Small intestine (tissue), 7 donors: ENCODE data around the gene RRAS2. TPM values are rescaled to one million over a fixed set of nuclear protein-coding genes. Genes with fewer than 3 reads are reported as not detected.
"Not testable (repeated sequence)": the region's sequence is repeated elsewhere in the genome, so short reads cannot be mapped to it uniquely, and the experiment has no call there.

Source experiments
- DNase-seq, 2 donors: peaks; one replicate each; pipeline versions ENCODE4 v3.0.0 to v3.0.0-alpha.2; 2013
- FAIRE-seq: peaks from 2 replicates; lab custom pipeline; 2012; peaks lifted over from hg19 to GRCh38; lab: Jason Lieb, UNC
- H3K27ac ChIP-seq, 3 donors: one replicate each; pipeline ENCODE4 v1.5.1; 2013; ENCODE audit warnings: low read length in 2 of 3, mild to moderate bottlenecking in 2 of 3, control low read depth in 1 of 3, inconsistent platforms in 1 of 3, low read depth in 1 of 3, moderate library complexity in 1 of 3
- H3K27me3 ChIP-seq, 3 donors: one replicate each; pipeline ENCODE4 v1.6.1; 2013; ENCODE audit warnings: low read length in 3 of 3, inconsistent platforms in 1 of 3; ENCODE audit not compliant: control insufficient read depth in 3 of 3, insufficient read depth in 3 of 3
- H3K36me3 ChIP-seq, 3 donors: one replicate each; pipeline ENCODE4 v1.6.1; 2013; ENCODE audit warnings: low read length in 3 of 3, inconsistent platforms in 1 of 3, low read depth in 1 of 3, mild to moderate bottlenecking in 1 of 3, moderate library complexity in 1 of 3; ENCODE audit not compliant: control insufficient read depth in 3 of 3, insufficient read depth in 2 of 3
- H3K4me1 ChIP-seq, 3 donors: one replicate each; pipeline ENCODE4 v1.6.1; 2013; ENCODE audit warnings: low read length in 2 of 3, inconsistent platforms in 1 of 3, low read depth in 1 of 3, mild to moderate bottlenecking in 1 of 3, moderate library complexity in 1 of 3; ENCODE audit not compliant: control insufficient read depth in 3 of 3, insufficient read depth in 2 of 3
- H3K4me3 ChIP-seq, 3 donors: one replicate each; pipeline ENCODE4 v1.5.1; 2013; ENCODE audit warnings: low read length in 3 of 3, control low read depth in 1 of 3, inconsistent platforms in 1 of 3, low read depth in 1 of 3, mild to moderate bottlenecking in 1 of 3, moderate library complexity in 1 of 3
- H3K9me3 ChIP-seq, 2 donors: one replicate each; pipeline ENCODE4 v1.6.1; 2013; ENCODE audit warnings: low read depth in 1 of 2, low read length in 1 of 2; ENCODE audit not compliant: control insufficient read depth in 2 of 2, insufficient read depth in 1 of 2
- WGBS, 3 donors: extraction: QIAGEN DNeasy Blood & Tissue Kit; methylation state at CpG; one replicate each; pipeline ENCODE4 v1.1.7; 2013; 5-methylcytosine and 5-hydroxymethylcytosine counted together
- polyA plus RNA-seq, 4 donors: library from polyadenylated mRNA; stranded (reverse) in 3 of 4; unstranded in 1 of 4; fragments of 200-250 nt in 3 of 4; fragments of 120-200 nt in 1 of 4; gene quantifications; one replicate each; pipeline versions ENCODE4 v1.2.1 to v1.2.3, GENCODE V29; 2013
- donor health status: healthy with polysubstance abuse.
- donor health status: control.
- donor health status: control.
- donor health status: Bipolar disorder and iron deficiency.
- donor health status: healthy.

Gene RRAS2
- polyA plus RNA-seq, 4 donors: 16.1 to 64.0 (median 36.3) TPM

DNA sequence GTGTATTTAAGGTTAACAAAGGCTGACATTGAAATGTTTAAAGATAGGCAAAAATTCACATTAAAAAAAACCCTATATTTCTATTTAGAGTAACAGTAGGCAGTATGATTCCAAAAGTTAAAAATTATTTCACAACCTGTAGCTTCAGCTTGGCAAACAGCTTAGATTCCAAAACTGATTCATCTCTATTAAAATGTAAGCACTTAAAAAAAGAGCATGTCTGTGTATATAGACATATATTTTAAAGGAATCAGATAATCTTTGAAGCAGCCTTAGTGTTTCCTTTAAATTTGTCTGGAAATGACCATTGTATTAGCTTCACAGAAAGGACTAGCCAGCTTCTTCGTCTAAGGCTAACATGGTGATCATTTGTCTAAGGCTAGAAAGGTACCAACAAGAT, 80.1 kb downstream of the RRAS2 start:
- WGBS, 3 donors: 90 to 100% methylated on average over 1 of the region's 1 CpG; no CpG with 5 or more reads in 1 of the 3 donors
- H3K27me3 ChIP-seq, DNase-seq, H3K9me3 ChIP-seq, FAIRE-seq, H3K36me3 ChIP-seq, H3K27ac ChIP-seq, H3K4me3 ChIP-seq, H3K4me1 ChIP-seq: not testable (repeated sequence)

DNA sequence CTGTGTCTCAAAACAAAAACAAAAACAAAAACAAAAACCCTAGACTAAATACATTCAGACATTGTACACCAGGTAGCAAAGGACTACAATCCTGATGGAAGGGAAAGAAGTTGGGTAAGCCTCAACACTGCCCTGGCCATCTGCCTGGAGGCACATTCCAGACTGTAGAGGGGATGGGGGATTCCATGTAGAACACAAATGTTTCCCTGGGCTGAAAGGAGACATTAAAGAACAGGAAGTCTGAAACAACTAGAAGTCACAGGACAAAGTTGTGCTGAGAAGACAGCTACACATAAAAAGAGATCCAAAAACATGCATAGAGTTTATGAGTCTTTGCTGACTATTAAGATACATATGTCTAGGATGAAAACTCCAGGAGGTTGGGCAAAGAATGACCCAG, 83.9 kb downstream of the RRAS2 start:
- no peaks in the 10 kb centered on the region for H3K9me3 ChIP-seq
- H3K27ac ChIP-seq: no peak overlapping the region
- peaks cover 0 to 9% (median 0%) of the 10 kb centered on the region in 3 donors for H3K36me3 ChIP-seq
- H3K27me3 ChIP-seq: no peaks in the 10 kb centered on the region
- FAIRE-seq: no peak
- DNase-seq: no peak
- H3K4me1 ChIP-seq: peaks cover 0 to 7% (median 0%) of the 10 kb centered on the region in 3 donors
- H3K4me3 ChIP-seq: no peak overlapping the region

DNA sequence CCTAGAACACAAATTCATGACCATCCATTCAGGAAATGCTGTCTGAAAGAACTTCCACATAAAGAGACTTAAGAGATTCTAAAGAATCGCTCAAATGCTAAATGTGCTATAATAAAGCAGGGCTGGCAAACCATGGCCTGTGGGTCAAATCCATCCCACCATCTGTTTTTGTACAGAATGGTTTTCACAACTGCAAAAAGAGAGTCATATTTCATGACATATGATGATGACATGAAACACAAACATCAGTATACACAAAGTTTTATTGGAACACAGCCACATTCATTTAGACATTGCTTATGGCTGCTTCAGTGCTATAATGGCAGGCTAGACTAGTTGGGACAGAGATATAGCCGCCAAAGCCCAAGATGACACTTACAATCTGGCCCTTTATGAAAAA, 85.1 kb downstream of the RRAS2 start:
- Histone ChIP-seq H3K4me3 (no peak overlapping the region), H3K36me3 (peaks cover 0 to 9% (median 0%) of the 10 kb centered on the region in 3 donors), H3K9me3 (no peaks in the 10 kb centered on the region), H3K27ac (no peak overlapping the region), H3K27me3 (no peaks in the 10 kb centered on the region), H3K4me1 (peaks cover 0 to 7% (median 0%) of the 10 kb centered on the region in 3 donors)
- WGBS, 3 donors: 75 to 96% (median 91%) methylated on average over 2 of the region's 2 CpGs
- DNase-seq: no peak
- no peak for FAIRE-seq

DNA sequence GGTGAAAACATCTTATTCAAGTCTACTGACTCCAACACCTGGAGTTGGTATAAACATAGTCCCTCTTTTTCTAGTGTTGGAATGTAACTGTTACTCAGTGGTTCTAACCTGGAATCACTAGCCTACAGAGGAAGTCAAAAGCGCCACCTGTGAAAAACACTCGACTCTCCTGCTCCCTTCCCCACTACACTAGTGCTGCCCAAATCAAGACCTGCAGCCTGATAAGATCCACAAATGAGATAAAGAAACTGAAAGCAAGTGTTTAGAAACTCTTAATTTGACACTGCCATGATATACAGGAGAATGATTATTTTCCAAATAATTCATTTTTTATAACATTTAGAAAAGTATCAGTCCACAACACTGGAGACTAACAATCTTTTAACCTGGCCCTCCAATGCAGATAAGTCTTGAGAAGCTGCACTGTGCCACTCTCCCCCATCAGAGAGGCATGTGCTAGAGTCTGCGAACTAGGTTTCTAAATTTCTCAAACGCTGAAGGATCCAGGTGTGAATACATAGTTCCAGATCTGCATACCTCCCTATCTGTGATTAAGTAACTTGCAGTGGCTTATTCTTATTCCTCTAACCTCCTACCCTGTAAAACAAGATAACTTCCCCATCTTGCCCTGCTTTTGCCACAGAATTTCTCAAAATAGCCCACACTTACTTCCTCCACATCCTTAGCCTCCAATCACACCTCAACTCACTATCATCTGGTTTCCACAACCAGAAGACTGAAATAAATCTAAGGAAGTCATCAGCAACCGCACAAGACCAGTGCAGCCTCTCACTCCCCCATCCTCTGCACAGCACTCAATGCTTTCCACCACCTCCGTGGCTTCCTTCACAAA, 88.1 kb downstream of the RRAS2 start:
- peak overlapping the region in 1 of 3 donors; percentile 17 for H3K27ac ChIP-seq
- no peak overlapping the region for H3K4me3 ChIP-seq
- no peaks in the 10 kb centered on the region for H3K27me3 ChIP-seq
- no peak for FAIRE-seq
- H3K9me3 ChIP-seq: no peaks in the 10 kb centered on the region
- DNase-seq: no peak
- peaks cover 0 to 6% (median 4%) of the 10 kb centered on the region in 3 donors for H3K36me3 ChIP-seq
- H3K4me1 ChIP-seq: peaks cover 0 to 7% (median 0%) of the 10 kb centered on the region in 3 donors
- 49 to 61% (median 61%) methylated on average over 6 of the region's 6 CpGs for WGBS, 3 donors

DNA sequence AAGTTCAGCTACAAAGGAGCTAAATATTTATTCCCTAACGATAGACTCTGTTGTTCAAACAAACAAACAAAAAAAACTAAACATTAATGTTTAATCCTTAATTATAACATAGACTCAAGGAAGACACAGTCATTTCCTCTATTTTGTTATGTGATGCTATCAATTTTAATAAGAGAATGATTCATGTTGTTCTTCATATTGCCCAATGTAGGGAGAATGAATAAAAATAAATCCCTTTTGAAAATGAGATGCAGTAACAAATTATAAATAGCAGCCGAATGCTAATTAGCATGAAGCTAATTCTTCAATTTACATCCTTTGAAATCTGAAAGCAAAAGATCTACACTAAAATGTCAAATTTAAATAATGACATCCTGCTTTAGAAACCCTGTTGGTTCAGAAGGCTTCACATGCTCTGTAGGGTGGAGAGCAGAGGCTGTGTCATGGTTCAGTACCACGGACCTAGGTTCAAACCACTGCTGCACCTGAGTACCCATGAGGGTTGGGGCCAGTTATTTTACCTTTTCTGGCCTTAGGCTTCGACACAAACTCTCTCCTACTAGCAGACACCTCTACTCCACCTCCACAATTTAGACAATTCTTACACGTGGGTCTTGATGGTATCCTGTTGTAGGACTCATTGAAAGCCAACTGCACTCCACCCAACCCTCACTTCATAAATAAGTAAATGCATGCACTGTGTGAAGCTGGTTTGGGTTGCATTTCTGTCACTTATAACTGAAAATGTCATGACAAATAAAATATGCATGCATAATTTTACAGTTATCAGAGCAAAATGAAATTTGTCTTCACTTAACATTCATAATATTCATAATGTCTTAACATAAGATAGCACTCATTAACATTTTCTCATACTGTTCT, 89.0 kb downstream of the RRAS2 start:
- H3K4me1 ChIP-seq: peaks cover 0 to 7% (median 0%) of the 10 kb centered on the region in 3 donors
- H3K4me3 ChIP-seq: no peak overlapping the region
- H3K27me3 ChIP-seq: no peaks in the 10 kb centered on the region
- 74 to 85% (median 78%) methylated on average over 5 of the region's 5 CpGs for WGBS, 3 donors
- FAIRE-seq (no peak), DNase-seq (no peak)
- peaks cover 0 to 14% (median 11%) of the 10 kb centered on the region in 3 donors for H3K36me3 ChIP-seq
- H3K27ac ChIP-seq: no peak overlapping the region
- no peaks in the 10 kb centered on the region for H3K9me3 ChIP-seq

DNA sequence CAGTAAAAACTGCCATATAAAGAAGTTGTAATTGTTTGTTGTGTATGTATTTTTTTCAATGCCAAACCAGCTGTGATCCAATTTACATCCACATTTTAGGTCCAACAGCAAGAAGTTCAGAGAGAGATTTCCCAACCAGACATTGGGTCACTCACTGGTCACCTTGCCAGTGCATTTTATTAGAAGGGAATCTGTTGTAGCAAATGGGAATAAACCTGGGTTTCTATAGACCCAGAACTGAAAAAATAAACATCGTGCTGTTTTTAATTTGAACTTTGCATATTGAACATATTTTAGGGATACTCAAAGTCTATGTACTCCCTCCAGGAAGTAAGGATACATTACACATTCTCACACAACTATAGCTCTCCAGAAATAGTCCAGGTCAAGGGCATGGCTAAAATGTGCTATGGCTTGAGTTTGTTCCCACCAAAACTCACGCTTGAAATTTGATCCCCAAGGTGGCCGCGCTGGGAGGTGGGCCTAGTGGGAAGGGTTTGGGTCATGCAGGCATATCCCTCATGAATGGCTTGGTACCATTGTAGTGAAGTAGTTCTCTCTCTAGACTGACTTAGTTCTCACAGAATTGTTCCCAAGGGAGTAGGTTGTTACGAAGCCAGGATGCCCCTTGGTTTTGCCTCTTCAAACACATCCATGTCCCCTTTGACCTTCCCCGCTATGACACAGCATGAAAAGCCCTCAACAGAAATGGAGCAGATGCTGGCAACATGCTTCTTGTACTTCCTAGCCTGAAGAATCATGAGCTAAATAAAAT, 90.9 kb downstream of the RRAS2 start:
- 91 to 97% (median 95%) methylated on average over 6 of the region's 6 CpGs for WGBS, 3 donors
- no peak for DNase-seq

DNA sequence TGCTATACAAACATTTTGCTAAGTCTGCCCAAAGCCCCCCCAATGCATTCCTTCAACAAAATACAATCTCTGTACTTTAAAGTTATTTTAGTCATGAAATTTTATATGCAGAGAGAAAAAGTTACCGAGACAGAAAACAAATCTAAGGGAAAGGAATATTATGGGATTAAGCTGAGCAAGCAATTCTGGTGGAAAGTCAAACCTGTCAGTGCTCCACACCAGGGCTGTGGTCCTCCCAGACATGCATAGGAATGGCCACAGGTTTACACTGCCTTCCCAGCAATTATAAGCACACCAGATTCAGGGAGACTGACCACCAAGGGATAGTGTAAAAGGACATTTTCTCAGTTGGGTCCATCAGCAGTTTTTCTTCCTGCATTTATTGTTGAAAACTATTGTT, 92.4 kb downstream of the RRAS2 start:
- 90 to 100% (median 100%) methylated on average over 1 of the region's 1 CpG for whole genome bisulfite sequencing, 3 donors

More for the DNA sequence above, 90.9 kb downstream of the RRAS2 start:
- H3K4me1 ChIP-seq: peaks cover 0 to 7% (median 0%) of the 10 kb centered on the region in 3 donors
- no peak overlapping the region for H3K4me3 ChIP-seq
- H3K27ac ChIP-seq: no peak overlapping the region
- no peaks in the 10 kb centered on the region for H3K27me3 ChIP-seq
- no peak for FAIRE-seq
- peaks cover 0 to 16% (median 15%) of the 10 kb centered on the region in 3 donors for H3K36me3 ChIP-seq
- H3K9me3 ChIP-seq: peaks cover 0 to 2% of the 10 kb centered on the region in 2 donors

More for the DNA sequence above, 92.4 kb downstream of the RRAS2 start:
- no peak for FAIRE-seq
- H3K4me1 ChIP-seq: peaks cover 0 to 5% (median 0%) of the 10 kb centered on the region in 3 donors
- H3K9me3 ChIP-seq: peaks cover 0 to 2% of the 10 kb centered on the region in 2 donors
- no peak for DNase-seq
- no peaks in the 10 kb centered on the region for H3K27me3 ChIP-seq
- no peak overlapping the region for H3K4me3 ChIP-seq
- H3K36me3 ChIP-seq: peaks cover 0 to 23% (median 16%) of the 10 kb centered on the region in 3 donors
- H3K27ac ChIP-seq: no peak overlapping the region
